Peyer's patch (tissue), 4 donors: ENCODE measurements around the gene SMG6. TPM values are rescaled to one million over a fixed set of nuclear protein-coding genes. Genes with fewer than 3 reads are reported as not detected.
A peak's percentile ranks its signal among the peaks of the same experiment; 100 is the strongest.

Experiments used
- DNase-seq, 3 donors: peaks; one replicate each; pipeline ENCODE4 v3.0.0-alpha.2; 2017 to 2019
- H3K27ac ChIP-seq, 4 donors: fragments of 200-600 bp; sonication (generic); one replicate each; pipeline ENCODE4 v1.5.1; 2016 to 2019
- H3K27me3 ChIP-seq, 2 donors: fragments of 200-600 bp; sonication (generic); one replicate each; pipeline ENCODE4 v1.5.1; 2019
- H3K36me3 ChIP-seq, 3 donors: fragments of 200-600 bp; sonication (generic); one replicate each; pipeline ENCODE4 v1.5.1; 2016 to 2019
- H3K4me1 ChIP-seq, 4 donors: fragments of 200-600 bp; sonication (generic); one replicate each; pipeline ENCODE4 v1.5.1; 2016 to 2019
- H3K4me3 ChIP-seq, 4 donors: fragments of 200-600 bp; sonication (generic); 1 replicate in 3 of 4; 2 replicates in 1 of 4; pipeline ENCODE4 v1.5.1; 2016 to 2019; ENCODE audit warnings: mild to moderate bottlenecking in 1 of 4
- H3K9me3 ChIP-seq, 4 donors: fragments of 200-600 bp; sonication (generic); one replicate each; pipeline ENCODE4 v1.5.1; 2016 to 2019; ENCODE audit warnings: mild to moderate bottlenecking in 1 of 4
- POLR2A ChIP-seq, 2 donors: fragments of 450-650 bp; IDR thresholded peaks; one replicate each; pipeline ENCODE4 v1.5.1; 2017; ENCODE audit warnings: antibody characterized with exemption in 2 of 2, mild to moderate bottlenecking in 2 of 2, moderate library complexity in 2 of 2
- total RNA-seq, 4 donors: library from RNA; depleted of rRNA; stranded (reverse); fragments of >200 nt; gene quantifications; one replicate each; pipeline ENCODE4 v1.1.0, GENCODE V29; 2016
- TF ChIP-seq, protein P1 (sequence below), 6 experiments: fragments of 450-650 bp in 4 of 6; fragments of 200-600 bp in 2 of 6; sonication (generic) in 1 of 6; IDR thresholded peaks; one replicate each; pipeline ENCODE4 v1.5.1; 2017 to 2019; ENCODE audit warnings: antibody characterized with exemption in 6 of 6, mild to moderate bottlenecking in 3 of 6, moderate library complexity in 1 of 6

SMG6 gene
- total RNA-seq, 4 donors from 2014 or later: 33.3 to 139 (median 67.4) TPM

DNA sequence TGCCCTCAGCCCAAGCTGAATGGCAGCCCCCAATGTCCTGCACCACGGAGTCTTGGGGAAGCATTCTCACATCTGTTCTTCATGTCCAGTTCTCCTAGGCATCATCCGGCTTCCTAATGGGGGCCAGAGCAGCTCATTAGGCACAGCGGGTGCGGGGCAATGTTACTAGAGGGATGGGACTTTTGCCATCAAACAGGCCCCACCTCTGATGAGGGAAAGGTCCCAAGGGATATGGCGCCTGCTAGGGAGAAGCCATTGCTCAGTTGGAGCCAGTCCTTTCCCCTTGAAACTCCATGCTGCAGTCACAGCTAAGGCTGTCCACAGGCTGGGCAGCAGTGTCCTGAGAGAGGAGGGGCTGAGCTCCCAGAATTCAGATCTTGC is 275.4 kb downstream of the SMG6 start:
- H3K36me3 ChIP-seq: no peaks in the 10 kb centered on the region
- no peaks in the 10 kb centered on the region for H3K9me3 ChIP-seq
- peaks cover 0 to 23% of the 10 kb centered on the region in 2 donors for H3K27me3 ChIP-seq
- TF ChIP-seq, protein P1, sequence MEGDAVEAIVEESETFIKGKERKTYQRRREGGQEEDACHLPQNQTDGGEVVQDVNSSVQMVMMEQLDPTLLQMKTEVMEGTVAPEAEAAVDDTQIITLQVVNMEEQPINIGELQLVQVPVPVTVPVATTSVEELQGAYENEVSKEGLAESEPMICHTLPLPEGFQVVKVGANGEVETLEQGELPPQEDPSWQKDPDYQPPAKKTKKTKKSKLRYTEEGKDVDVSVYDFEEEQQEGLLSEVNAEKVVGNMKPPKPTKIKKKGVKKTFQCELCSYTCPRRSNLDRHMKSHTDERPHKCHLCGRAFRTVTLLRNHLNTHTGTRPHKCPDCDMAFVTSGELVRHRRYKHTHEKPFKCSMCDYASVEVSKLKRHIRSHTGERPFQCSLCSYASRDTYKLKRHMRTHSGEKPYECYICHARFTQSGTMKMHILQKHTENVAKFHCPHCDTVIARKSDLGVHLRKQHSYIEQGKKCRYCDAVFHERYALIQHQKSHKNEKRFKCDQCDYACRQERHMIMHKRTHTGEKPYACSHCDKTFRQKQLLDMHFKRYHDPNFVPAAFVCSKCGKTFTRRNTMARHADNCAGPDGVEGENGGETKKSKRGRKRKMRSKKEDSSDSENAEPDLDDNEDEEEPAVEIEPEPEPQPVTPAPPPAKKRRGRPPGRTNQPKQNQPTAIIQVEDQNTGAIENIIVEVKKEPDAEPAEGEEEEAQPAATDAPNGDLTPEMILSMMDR (IDR thresholded peaks at IDR 0.05): no peak
- TF ChIP-seq POLR2A (IDR thresholded peaks at IDR 0.05): no peak
- no peak overlapping the region for H3K4me3 ChIP-seq
- H3K4me1 ChIP-seq: peaks cover 4 to 43% (median 29%) of the 10 kb centered on the region in 4 donors
- no peak overlapping the region for H3K27ac ChIP-seq
- DNase-seq: no peak

DNA sequence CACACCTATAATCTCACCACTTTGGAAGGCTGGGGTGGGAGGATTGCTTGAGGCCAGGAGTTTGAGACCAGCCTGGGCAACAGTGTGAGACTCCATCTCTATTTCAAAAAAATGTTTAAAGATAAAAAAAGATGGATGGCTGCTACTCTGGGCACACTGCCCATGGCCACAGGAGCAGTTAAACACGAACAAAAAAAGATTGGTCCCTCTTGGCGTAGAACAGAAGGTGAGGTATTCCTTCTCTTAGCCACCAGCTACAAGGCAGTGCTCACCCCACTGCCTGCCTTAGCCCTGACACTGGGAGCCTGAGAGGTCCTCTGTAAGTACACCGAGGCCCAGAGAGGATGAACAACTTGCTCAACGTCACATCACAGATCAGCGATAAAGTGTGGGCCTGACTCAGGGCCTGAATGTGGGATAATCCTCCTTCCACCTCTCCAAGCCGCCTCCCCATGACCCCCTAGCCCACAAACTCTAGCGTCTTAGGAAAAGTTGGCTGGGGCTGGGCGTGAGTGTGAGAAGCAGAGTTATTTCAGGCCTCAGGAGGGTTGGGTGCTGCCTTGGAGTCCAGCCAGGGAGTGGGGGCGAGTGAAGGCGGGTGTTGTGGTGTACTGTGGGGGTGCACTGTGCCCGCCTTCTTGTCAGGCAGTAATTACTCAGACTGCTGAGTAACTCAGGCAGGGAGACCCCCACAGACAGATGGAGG is 275.9 kb downstream of the SMG6 start:
- H3K27me3 ChIP-seq: peaks cover 0 to 23% of the 10 kb centered on the region in 2 donors
- DNase-seq: no peak
- H3K4me1 ChIP-seq: peaks cover 4 to 46% (median 31%) of the 10 kb centered on the region in 4 donors
- no peaks in the 10 kb centered on the region for H3K9me3 ChIP-seq
- H3K36me3 ChIP-seq: no peaks in the 10 kb centered on the region
- no peak overlapping the region for H3K27ac ChIP-seq
- no peak overlapping the region for H3K4me3 ChIP-seq
- TF ChIP-seq, protein P1 (IDR thresholded peaks at IDR 0.05): no peak

DNA sequence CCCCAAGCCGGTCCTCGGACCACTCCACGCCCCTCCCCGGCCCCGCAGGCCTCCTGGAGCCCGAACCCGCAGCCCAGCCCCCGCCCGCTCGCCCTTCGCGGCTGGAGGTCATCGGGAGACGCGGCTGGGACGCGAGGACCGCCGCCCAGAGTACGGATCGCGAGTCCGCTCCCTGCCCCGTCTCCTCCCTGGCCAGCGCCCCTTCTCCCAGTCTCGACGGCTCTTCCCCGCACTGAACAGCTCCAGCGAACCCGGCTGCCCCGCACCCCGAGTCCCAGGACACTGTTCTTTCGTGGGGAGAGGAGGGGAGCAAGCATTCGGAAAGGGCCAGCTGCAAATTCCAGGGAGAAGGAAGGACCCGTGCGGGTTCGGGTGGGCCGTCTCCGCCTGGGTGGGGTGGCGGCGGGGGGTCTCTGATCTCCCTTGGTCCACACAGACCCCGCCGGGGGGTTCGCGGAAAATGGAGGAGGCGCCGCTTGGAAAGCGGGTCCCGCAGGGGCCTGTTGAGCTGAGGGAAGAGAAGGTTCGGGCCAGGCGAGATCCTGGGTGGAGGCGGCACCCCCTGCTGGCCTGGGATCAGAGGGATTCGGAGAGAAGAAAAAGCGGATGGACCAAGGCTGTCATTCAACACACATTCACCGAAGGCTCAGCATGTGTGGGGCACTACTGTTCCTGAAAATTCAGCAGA is 277.8 kb downstream of the SMG6 start:
- no peak for TF ChIP-seq POLR2A (IDR thresholded peaks at IDR 0.05)
- TF ChIP-seq, protein P1 (IDR thresholded peaks at IDR 0.05): peak in 4 of 6 experiments; percentile 34 to 67 (median 64)
- Histone ChIP-seq H3K27me3 (peaks cover 0 to 23% of the 10 kb centered on the region in 2 donors), H3K27ac (no peak overlapping the region), H3K4me1 (peaks cover 1 to 40% (median 27%) of the 10 kb centered on the region in 4 donors), H3K36me3 (no peaks in the 10 kb centered on the region), H3K9me3 (no peaks in the 10 kb centered on the region), H3K4me3 (peak overlapping the region; percentile 33 to 63 (median 60))
- peak in 2 of 3 donors; percentile 80 to 81 for DNase-seq

DNA sequence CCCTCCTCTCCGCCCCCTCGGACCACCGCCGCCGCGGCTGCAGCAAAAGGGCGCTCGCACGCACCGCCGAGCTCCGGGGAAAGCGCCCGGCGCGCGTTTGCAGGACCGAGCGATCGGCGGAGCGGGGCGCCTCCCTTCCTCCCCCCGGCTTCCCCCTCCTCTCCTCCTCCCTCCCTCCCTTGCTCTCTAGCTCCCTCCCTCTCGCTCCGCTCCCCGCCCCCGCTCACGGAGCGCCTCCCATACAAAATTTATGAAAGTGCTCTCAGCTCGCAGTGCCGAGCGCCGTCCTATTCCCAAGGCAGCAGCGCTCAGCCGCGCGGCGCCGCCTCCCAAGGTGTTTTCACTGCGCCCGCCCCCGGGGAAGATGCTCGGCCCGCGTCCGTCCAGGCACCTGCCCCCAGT is 278.4 kb downstream of the SMG6 start, which contains the start of gene RTN4RL1:
TSS of gene RTN4RL1 (minus strand) at position 115 of the 402 bp plus-strand sequence. CDS start 469 bp downstream, outside the sequence.
- H3K36me3 ChIP-seq: no peaks in the 10 kb centered on the region
- peaks cover 0 to 23% of the 10 kb centered on the region in 2 donors for H3K27me3 ChIP-seq
- H3K4me3 ChIP-seq: peak within 1 kb of the TSS; percentile 33 to 63 (median 60)
- no peaks in the 10 kb centered on the region for H3K9me3 ChIP-seq
- H3K27ac ChIP-seq: peak within 1 kb of the TSS in 1 of 4 donors; percentile 28
- TF ChIP-seq POLR2A (IDR thresholded peaks at IDR 0.05): no peak
- TF ChIP-seq, protein P1 (IDR thresholded peaks at IDR 0.05): no peak
- peak; percentile 52 to 79 (median 60) for DNase-seq
- peaks cover 0 to 37% (median 24%) of the 10 kb centered on the region in 4 donors for H3K4me1 ChIP-seq

DNA sequence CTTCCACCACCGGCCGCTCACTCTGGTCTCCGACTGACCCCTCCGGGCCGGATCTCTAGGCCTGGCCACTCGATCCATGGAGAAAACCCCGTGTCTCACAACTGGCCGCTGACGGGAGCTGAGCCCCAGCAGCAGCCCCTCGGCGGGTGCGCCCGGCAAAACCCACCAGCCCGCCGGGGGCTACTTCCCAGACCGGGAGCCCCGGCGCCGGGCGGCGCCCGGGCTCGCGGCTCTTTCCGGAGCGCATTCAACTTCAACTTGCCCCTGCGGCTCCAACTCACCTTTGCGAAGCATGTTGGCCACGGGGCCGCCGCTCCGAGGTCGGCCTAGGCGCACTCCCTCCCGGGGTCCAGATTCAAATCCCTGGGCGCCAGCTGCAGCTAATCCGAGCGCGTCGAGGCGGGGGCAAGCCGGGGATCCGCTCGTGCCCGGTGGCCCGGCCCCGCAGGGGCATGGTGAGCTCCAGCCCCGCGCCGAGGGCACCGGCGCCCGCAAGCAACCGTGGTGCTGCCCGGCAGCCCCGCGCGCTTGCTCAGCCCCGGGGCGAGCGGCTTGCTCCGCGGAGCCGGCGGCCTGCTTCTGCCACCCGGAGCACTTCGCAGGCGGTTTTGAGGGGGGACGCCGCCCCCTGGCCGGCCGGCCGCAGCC is 278.9 kb downstream of the SMG6 start:
- TF ChIP-seq, protein P1 (IDR thresholded peaks at IDR 0.05): no peak
- TF ChIP-seq POLR2A (IDR thresholded peaks at IDR 0.05): no peak
- peaks cover 0 to 23% of the 10 kb centered on the region in 2 donors for H3K27me3 ChIP-seq

More for the DNA sequence above, 278.9 kb downstream of the SMG6 start:
- Histone ChIP-seq H3K36me3 (no peaks in the 10 kb centered on the region), H3K9me3 (no peaks in the 10 kb centered on the region), H3K4me1 (peaks cover 0 to 36% (median 24%) of the 10 kb centered on the region in 4 donors), H3K27ac (peak overlapping the region in 1 of 4 donors; percentile 28), H3K4me3 (peak overlapping the region; percentile 33 to 63 (median 60))
- no peak for DNase-seq
